Measurements from ENCODE around the gene SDF2. TPM values are rescaled to one million over a fixed set of nuclear protein-coding genes. Genes with fewer than 3 reads are reported as not detected.

SDF2 gene
- total and polyA plus RNA-seq, 9 of the 15 experiments (the other 6 are each of a cell fraction or from before 2014, with no cell fraction given) = 41.2 to 132 (median 65.6) TPM

DNA sequence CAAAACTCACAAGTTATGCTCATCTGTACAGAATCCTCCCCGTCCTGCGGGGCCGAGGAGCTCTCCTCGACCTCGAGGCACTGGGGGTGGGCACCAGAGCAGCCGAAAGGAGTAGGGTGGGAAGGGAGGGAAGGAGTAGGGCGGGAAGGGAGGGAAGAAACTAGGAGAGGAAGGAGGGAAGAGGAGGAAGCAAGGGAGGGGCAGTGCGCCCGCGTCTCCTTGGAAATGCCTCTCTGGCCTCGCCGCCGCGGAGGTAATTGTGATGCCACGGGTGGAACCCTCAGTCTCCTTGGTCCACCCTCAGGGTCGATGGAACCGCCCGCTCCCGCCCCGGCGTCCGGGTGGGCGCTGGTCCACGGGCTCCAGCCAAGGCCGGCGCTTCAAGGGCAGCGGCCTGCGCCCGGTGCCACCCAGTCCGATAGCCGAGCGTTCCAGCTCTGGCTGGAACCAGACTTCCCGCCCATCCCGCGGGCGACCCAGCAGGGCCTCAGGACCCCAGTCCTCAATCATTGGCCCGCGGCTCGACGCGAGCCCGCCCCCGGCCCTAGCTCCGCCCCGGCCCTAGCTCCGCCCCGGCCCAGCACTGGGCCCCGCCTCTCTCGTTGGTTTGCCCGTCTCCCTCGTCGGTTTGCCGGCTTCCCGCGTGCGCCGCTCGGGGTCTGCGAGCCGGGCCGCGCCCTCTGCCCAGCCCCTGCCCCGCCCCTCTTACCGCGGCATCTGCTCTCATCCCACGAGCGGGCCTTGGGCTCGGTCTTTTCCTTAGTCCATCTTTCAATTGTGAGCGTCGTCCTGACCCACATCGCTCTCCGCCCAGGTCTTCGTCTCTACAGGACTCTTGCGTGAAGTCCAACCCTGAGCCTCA, 49.4 kb upstream of the SDF2 start (continued):
- TF ChIP-seq, protein P1, sequence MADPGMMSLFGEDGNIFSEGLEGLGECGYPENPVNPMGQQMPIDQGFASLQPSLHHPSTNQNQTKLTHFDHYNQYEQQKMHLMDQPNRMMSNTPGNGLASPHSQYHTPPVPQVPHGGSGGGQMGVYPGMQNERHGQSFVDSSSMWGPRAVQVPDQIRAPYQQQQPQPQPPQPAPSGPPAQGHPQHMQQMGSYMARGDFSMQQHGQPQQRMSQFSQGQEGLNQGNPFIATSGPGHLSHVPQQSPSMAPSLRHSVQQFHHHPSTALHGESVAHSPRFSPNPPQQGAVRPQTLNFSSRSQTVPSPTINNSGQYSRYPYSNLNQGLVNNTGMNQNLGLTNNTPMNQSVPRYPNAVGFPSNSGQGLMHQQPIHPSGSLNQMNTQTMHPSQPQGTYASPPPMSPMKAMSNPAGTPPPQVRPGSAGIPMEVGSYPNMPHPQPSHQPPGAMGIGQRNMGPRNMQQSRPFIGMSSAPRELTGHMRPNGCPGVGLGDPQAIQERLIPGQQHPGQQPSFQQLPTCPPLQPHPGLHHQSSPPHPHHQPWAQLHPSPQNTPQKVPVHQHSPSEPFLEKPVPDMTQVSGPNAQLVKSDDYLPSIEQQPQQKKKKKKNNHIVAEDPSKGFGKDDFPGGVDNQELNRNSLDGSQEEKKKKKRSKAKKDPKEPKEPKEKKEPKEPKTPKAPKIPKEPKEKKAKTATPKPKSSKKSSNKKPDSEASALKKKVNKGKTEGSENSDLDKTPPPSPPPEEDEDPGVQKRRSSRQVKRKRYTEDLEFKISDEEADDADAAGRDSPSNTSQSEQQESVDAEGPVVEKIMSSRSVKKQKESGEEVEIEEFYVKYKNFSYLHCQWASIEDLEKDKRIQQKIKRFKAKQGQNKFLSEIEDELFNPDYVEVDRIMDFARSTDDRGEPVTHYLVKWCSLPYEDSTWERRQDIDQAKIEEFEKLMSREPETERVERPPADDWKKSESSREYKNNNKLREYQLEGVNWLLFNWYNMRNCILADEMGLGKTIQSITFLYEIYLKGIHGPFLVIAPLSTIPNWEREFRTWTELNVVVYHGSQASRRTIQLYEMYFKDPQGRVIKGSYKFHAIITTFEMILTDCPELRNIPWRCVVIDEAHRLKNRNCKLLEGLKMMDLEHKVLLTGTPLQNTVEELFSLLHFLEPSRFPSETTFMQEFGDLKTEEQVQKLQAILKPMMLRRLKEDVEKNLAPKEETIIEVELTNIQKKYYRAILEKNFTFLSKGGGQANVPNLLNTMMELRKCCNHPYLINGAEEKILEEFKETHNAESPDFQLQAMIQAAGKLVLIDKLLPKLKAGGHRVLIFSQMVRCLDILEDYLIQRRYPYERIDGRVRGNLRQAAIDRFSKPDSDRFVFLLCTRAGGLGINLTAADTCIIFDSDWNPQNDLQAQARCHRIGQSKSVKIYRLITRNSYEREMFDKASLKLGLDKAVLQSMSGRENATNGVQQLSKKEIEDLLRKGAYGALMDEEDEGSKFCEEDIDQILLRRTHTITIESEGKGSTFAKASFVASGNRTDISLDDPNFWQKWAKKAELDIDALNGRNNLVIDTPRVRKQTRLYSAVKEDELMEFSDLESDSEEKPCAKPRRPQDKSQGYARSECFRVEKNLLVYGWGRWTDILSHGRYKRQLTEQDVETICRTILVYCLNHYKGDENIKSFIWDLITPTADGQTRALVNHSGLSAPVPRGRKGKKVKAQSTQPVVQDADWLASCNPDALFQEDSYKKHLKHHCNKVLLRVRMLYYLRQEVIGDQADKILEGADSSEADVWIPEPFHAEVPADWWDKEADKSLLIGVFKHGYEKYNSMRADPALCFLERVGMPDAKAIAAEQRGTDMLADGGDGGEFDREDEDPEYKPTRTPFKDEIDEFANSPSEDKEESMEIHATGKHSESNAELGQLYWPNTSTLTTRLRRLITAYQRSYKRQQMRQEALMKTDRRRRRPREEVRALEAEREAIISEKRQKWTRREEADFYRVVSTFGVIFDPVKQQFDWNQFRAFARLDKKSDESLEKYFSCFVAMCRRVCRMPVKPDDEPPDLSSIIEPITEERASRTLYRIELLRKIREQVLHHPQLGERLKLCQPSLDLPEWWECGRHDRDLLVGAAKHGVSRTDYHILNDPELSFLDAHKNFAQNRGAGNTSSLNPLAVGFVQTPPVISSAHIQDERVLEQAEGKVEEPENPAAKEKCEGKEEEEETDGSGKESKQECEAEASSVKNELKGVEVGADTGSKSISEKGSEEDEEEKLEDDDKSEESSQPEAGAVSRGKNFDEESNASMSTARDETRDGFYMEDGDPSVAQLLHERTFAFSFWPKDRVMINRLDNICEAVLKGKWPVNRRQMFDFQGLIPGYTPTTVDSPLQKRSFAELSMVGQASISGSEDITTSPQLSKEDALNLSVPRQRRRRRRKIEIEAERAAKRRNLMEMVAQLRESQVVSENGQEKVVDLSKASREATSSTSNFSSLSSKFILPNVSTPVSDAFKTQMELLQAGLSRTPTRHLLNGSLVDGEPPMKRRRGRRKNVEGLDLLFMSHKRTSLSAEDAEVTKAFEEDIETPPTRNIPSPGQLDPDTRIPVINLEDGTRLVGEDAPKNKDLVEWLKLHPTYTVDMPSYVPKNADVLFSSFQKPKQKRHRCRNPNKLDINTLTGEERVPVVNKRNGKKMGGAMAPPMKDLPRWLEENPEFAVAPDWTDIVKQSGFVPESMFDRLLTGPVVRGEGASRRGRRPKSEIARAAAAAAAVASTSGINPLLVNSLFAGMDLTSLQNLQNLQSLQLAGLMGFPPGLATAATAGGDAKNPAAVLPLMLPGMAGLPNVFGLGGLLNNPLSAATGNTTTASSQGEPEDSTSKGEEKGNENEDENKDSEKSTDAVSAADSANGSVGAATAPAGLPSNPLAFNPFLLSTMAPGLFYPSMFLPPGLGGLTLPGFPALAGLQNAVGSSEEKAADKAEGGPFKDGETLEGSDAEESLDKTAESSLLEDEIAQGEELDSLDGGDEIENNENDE (IDR thresholded peaks at IDR 0.05; ENCODE audit: low read depth, low read length) = no peak
- TF ChIP-seq, protein P2, sequence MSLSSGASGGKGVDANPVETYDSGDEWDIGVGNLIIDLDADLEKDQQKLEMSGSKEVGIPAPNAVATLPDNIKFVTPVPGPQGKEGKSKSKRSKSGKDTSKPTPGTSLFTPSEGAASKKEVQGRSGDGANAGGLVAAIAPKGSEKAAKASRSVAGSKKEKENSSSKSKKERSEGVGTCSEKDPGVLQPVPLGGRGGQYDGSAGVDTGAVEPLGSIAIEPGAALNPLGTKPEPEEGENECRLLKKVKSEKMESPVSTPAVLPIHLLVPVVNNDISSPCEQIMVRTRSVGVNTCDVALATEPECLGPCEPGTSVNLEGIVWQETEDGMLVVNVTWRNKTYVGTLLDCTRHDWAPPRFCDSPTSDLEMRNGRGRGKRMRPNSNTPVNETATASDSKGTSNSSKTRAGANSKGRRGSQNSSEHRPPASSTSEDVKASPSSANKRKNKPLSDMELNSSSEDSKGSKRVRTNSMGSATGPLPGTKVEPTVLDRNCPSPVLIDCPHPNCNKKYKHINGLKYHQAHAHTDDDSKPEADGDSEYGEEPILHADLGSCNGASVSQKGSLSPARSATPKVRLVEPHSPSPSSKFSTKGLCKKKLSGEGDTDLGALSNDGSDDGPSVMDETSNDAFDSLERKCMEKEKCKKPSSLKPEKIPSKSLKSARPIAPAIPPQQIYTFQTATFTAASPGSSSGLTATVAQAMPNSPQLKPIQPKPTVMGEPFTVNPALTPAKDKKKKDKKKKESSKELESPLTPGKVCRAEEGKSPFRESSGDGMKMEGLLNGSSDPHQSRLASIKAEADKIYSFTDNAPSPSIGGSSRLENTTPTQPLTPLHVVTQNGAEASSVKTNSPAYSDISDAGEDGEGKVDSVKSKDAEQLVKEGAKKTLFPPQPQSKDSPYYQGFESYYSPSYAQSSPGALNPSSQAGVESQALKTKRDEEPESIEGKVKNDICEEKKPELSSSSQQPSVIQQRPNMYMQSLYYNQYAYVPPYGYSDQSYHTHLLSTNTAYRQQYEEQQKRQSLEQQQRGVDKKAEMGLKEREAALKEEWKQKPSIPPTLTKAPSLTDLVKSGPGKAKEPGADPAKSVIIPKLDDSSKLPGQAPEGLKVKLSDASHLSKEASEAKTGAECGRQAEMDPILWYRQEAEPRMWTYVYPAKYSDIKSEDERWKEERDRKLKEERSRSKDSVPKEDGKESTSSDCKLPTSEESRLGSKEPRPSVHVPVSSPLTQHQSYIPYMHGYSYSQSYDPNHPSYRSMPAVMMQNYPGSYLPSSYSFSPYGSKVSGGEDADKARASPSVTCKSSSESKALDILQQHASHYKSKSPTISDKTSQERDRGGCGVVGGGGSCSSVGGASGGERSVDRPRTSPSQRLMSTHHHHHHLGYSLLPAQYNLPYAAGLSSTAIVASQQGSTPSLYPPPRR (CRISPR knock-in tag; IDR thresholded peaks at IDR 0.05; ENCODE audit: borderline replicate concordance) = 0 out of 2 replicates have a peak, but pooled peaks have one; percentile 43
- peak; percentile 75 for TF ChIP-seq ZBED1 (IDR thresholded peaks at IDR 0.05)
- 0 out of 2 replicates have a peak, but pooled peaks have one; percentile 53 for TF ChIP-seq CBX1 (IDR thresholded peaks at IDR 0.05; ENCODE audit: low read depth)
- no peak for TF ChIP-seq RUNX1 (IDR thresholded peaks at IDR 0.05; ENCODE audit: low read depth)
- TF ChIP-seq MCM3 (IDR thresholded peaks at IDR 0.05) = no peak
- no peak for TF ChIP-seq ZBTB8A (IDR thresholded peaks at IDR 0.05; ENCODE audit: partially characterized antibody)
- no peak for TF ChIP-seq CBFA2T3 (IDR thresholded peaks at IDR 0.05)
- no peak for TF ChIP-seq ZNF140 (CRISPR knock-in tag; IDR thresholded peaks at IDR 0.05)
- TF ChIP-seq SAFB (IDR thresholded peaks at IDR 0.05; ENCODE audit: borderline replicate concordance, low read depth, low read length) = 0 out of 2 replicates have a peak, but pooled peaks have one; percentile 39
- TF ChIP-seq RBM15 (IDR thresholded peaks at IDR 0.05; ENCODE audit: insufficient read depth, low read length) = no peak
